K562 treated with DMSO at 1 percent for 4 hours (cell line): Measurements from ENCODE around the gene SMIM41. TPM values are rescaled to one million over a fixed set of nuclear protein-coding genes. Genes with fewer than 3 reads are reported as not detected.

Experiments used
- total RNA-seq: library from RNA; unstranded; fragments of 300-600 nt; gene quantifications from 2 replicates; pipeline ENCODE4 v1.2.3, GENCODE V29; 2022; ENCODE audit not compliant: insufficient read depth

SMIM41 gene
- not detected in 2 replicates for total RNA-seq

GRCh38 chr12:52079576-52080402, at the start of gene SMIM41:
TSS of gene SMIM41 (plus strand) at chr12:52079704. CDS start at chr12:52079780, 76 bp downstream.

DNA sequence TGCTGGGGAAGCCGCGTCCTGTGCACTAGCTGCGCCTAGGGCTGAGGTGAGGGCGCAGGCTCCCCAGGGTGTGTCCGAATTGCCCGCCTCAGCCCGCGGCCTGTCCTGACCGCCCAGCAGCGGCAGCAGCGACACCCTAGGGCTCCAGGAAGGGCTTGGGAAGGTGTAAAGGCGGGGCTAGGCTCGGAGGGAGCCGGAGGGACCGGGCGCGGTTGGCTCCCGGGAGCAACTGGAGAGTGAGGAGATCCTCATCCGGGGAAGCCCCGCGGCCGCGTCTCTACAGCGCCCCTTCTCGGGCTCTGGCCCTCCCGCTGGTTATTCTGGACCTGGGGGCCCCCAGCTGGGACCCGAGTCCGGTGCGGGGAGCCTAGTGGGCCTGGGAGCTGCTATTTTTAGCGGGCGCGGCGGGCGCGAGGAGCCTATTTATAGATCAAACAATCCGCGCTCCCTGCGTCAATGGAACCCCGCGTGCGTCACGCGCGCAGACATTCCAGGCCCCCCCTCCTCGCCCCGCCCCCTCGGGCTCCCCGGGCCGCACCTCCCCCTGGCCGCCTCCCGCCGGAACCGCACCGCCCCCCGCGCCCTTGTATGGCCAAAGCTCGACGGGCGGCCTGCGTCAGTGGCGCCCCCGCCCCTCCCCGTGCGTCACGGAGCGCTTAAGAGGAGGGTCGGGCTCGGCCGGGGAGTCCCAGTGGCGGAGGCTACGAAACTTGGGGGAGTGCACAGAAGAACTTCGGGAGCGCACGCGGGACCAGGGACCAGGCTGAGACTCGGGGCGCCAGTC, 28.6 kb upstream of the SMIM41 start, which contains the start of gene NR4A1:
NR4A1 (plus strand) TSS at position 685 of the 784 bp plus-strand sequence. CDS start 2,887 bp downstream, outside the sequence.

GRCh38 chr12:52069327-52070184, 9.9 kb upstream of the SMIM41 start, which contains the start of gene ATG101:
TSS of gene ATG101 (plus strand) at chr12:52069978. CDS start at chr12:52073651, 3,673 bp downstream.

Other genes with a start within 250 kb of the SMIM41 start
- not detected in 2 replicates for gene FIGNL2, start 231.0 kb upstream of the SMIM41 start, total RNA-seq
- gene ANKRD33, start 191.6 kb upstream of the SMIM41 start, total RNA-seq: 1.8 and 4.4 TPM in 2 replicates
- 7.9 and 8.3 TPM in 2 replicates for gene ACVRL1, start 172.2 kb upstream of the SMIM41 start, total RNA-seq
- gene ACVR1B, start 128.0 kb upstream of the SMIM41 start, total RNA-seq: 6.7 and 10.8 TPM in 2 replicates
- gene TAMALIN, start 72.8 kb upstream of the SMIM41 start, total RNA-seq: 7.1 and 7.2 TPM in 2 replicates
- gene NR4A1, start 28.3 kb upstream of the SMIM41 start, total RNA-seq: 3.6 and 5.1 TPM in 2 replicates
- gene ATG101, start 9.7 kb upstream of the SMIM41 start, total RNA-seq: 66.9 and 68.5 TPM in 2 replicates
- gene KRT80, start 112.3 kb downstream of the SMIM41 start, total RNA-seq: not detected in 2 replicates
- not detected in 2 replicates for gene KRT7, start 153.5 kb downstream of the SMIM41 start, total RNA-seq
- gene KRT86, start 194.9 kb downstream of the SMIM41 start, total RNA-seq: not detected in 2 replicates
- 0.75 and 1.1 TPM in 2 replicates for gene KRT81, start 211.8 kb downstream of the SMIM41 start, total RNA-seq
- gene KRT83, start 241.7 kb downstream of the SMIM41 start, total RNA-seq: not detected in 2 replicates